Measurements from ENCODE around the gene RCOR3. TPM values are rescaled to one million over a fixed set of nuclear protein-coding genes. Genes with fewer than 3 reads are reported as not detected.
A peak's percentile ranks its signal among the peaks of the same experiment; 100 is the strongest.
"Not testable (repeated sequence)": the region's sequence is repeated elsewhere in the genome, so short reads cannot be mapped to it uniquely, and the experiment has no call there.

The RCOR3 gene
- total RNA-seq, 1 donor from 2014 or later, result 36.5 TPM

GRCh38 chr1:211345719-211346118, 86.6 kb downstream of the RCOR3 start:
- Mint-ChIP-seq H3K27ac (ENCODE audit: unreplicated experiment) (peak overlapping the region; percentile 35), H3K36me3 (ENCODE audit: low read depth) (peaks cover 3% of the 10 kb centered on the region), H3K27me3 (ENCODE audit: low read depth) (no peaks in the 10 kb centered on the region), H3K9me3 (ENCODE audit: low read depth) (no peaks in the 10 kb centered on the region), H3K4me3 (ENCODE audit: unreplicated experiment) (no peak overlapping the region), H3K4me1 (ENCODE audit: low read depth) (peaks cover 55% of the 10 kb centered on the region)
- no peak for TF ChIP-seq CTCF (IDR thresholded peaks at IDR 0.05)
- DNase-seq (ENCODE audit: low spot score), result no peak

- DNase-seq (ENCODE audit: low spot score), result no peak
- no peak for TF ChIP-seq CTCF (IDR thresholded peaks at IDR 0.05)
- Mint-ChIP-seq H3K9me3 (ENCODE audit: low read depth) (peaks cover 4% of the 10 kb centered on the region), H3K27ac (ENCODE audit: unreplicated experiment) (peak overlapping the region; percentile 18), H3K27me3 (ENCODE audit: low read depth) (no peaks in the 10 kb centered on the region), H3K36me3 (ENCODE audit: low read depth) (peaks cover 6% of the 10 kb centered on the region), H3K4me3 (ENCODE audit: unreplicated experiment) (no peak overlapping the region), H3K4me1 (ENCODE audit: low read depth) (peaks cover 49% of the 10 kb centered on the region)
Observed at GRCh38 chr1:211347077-211347844, 88.1 kb downstream of the RCOR3 start.

GRCh38 chr1:211348547-211348946, 89.4 kb downstream of the RCOR3 start:
- peaks cover 46% of the 10 kb centered on the region for H3K4me1 Mint-ChIP-seq (ENCODE audit: low read depth)
- H3K36me3 Mint-ChIP-seq (ENCODE audit: low read depth), result peaks cover 11% of the 10 kb centered on the region
- peaks cover 7% of the 10 kb centered on the region for H3K9me3 Mint-ChIP-seq (ENCODE audit: low read depth)
- no peak for TF ChIP-seq CTCF (IDR thresholded peaks at IDR 0.05)
- no peaks in the 10 kb centered on the region for H3K27me3 Mint-ChIP-seq (ENCODE audit: low read depth)
- H3K27ac Mint-ChIP-seq (ENCODE audit: unreplicated experiment), result no peak overlapping the region
- DNase-seq (ENCODE audit: low spot score), result no peak
- no peak overlapping the region for H3K4me3 Mint-ChIP-seq (ENCODE audit: unreplicated experiment)

- H3K4me1 Mint-ChIP-seq (ENCODE audit: low read depth), result peaks cover 37% of the 10 kb centered on the region
- DNase-seq (ENCODE audit: low spot score), result no peak
- no peaks in the 10 kb centered on the region for H3K27me3 Mint-ChIP-seq (ENCODE audit: low read depth)
Observed at GRCh38 chr1:211349741-211350140, 90.6 kb downstream of the RCOR3 start.

GRCh38 chr1:211352055-211352454, 92.9 kb downstream of the RCOR3 start:
- Mint-ChIP-seq H3K4me1 (ENCODE audit: low read depth) (peaks cover 30% of the 10 kb centered on the region), H3K36me3 (ENCODE audit: low read depth) (peaks cover 13% of the 10 kb centered on the region)
- H3K9me3 Mint-ChIP-seq (ENCODE audit: low read depth); H3K27ac Mint-ChIP-seq (ENCODE audit: unreplicated experiment); H3K4me3 Mint-ChIP-seq (ENCODE audit: unreplicated experiment); H3K27me3 Mint-ChIP-seq (ENCODE audit: low read depth); DNase-seq (ENCODE audit: low spot score): not testable (repeated sequence)

More at GRCh38 chr1:211349741-211350140, 90.6 kb downstream of the RCOR3 start:
- Mint-ChIP-seq H3K27ac (ENCODE audit: unreplicated experiment) (no peak overlapping the region), H3K36me3 (ENCODE audit: low read depth) (peaks cover 12% of the 10 kb centered on the region), H3K4me3 (ENCODE audit: unreplicated experiment) (no peak overlapping the region), H3K9me3 (ENCODE audit: low read depth) (peaks cover 7% of the 10 kb centered on the region)
- TF ChIP-seq CTCF (IDR thresholded peaks at IDR 0.05), result no peak

GRCh38 chr1:211352465-211352864, 93.3 kb downstream of the RCOR3 start:
- Mint-ChIP-seq H3K4me3 (ENCODE audit: unreplicated experiment) (no peak overlapping the region), H3K27me3 (ENCODE audit: low read depth) (no peaks in the 10 kb centered on the region), H3K4me1 (ENCODE audit: low read depth) (peaks cover 31% of the 10 kb centered on the region), H3K9me3 (ENCODE audit: low read depth) (peaks cover 7% of the 10 kb centered on the region), H3K27ac (ENCODE audit: unreplicated experiment) (no peak overlapping the region), H3K36me3 (ENCODE audit: low read depth) (peaks cover 12% of the 10 kb centered on the region)
- no peak for TF ChIP-seq CTCF (IDR thresholded peaks at IDR 0.05)
- DNase-seq (ENCODE audit: low spot score), result no peak

Measured in chondrocyte (in vitro differentiated cells).